PC-3 (cell line): Measurements from ENCODE around the gene DAPL1.

Experiments used
- EZH2 ChIP-seq: fragments of 300-600 bp; sonication (generic); IDR thresholded peaks from one replicate; pipeline ENCODE4 v1.6.1; 2017; ENCODE audit warnings: antibody characterized with exemption, mild to moderate bottlenecking, low read length; ENCODE audit not compliant: unreplicated experiment
- TF ChIP-seq, protein P1 (sequence below): fragments of 300-600 bp; sonication (generic); conservative IDR thresholded peaks from 2 replicates; pipeline ENCODE4 v1.5.1; 2017; ENCODE audit warnings: antibody characterized with exemption, low read depth, mild to moderate bottlenecking, low read length

DNA sequence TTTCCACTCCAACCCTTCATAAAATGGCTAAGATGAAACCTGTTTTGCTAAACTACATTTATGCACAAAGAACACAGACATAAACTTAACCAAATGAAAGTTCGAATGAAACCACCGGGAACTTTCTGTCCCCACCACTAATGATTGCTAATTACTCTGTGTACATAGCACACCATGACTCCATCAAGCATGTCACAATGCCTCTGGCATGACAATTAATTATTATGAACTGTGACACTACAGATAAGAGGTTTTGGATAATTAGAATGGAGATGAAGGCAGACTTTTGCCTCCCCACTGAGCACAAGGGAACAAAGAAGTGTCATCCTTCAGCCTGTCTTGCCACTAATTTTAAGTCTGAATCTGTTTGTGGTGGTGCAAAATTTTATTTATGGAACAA, 1.5 kb downstream of the DAPL1 start:
- TF ChIP-seq, protein P1, sequence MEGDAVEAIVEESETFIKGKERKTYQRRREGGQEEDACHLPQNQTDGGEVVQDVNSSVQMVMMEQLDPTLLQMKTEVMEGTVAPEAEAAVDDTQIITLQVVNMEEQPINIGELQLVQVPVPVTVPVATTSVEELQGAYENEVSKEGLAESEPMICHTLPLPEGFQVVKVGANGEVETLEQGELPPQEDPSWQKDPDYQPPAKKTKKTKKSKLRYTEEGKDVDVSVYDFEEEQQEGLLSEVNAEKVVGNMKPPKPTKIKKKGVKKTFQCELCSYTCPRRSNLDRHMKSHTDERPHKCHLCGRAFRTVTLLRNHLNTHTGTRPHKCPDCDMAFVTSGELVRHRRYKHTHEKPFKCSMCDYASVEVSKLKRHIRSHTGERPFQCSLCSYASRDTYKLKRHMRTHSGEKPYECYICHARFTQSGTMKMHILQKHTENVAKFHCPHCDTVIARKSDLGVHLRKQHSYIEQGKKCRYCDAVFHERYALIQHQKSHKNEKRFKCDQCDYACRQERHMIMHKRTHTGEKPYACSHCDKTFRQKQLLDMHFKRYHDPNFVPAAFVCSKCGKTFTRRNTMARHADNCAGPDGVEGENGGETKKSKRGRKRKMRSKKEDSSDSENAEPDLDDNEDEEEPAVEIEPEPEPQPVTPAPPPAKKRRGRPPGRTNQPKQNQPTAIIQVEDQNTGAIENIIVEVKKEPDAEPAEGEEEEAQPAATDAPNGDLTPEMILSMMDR: no peak
- TF ChIP-seq EZH2: no peak
